ENCODE data around the gene TSNAXIP1. TPM values are rescaled to one million over a fixed set of nuclear protein-coding genes. Genes with fewer than 3 reads are reported as not detected.

The TSNAXIP1 gene
- total and polyA plus RNA-seq, 4 donors = 4.3 to 20.0 (median 13.3) TPM

GRCh38 chr16:67804853-67805542 is 1.7 kb upstream of the TSNAXIP1 start:
- WGBS (ENCODE audit: insufficient coverage) = 90% methylated on average over 4 of the region's 4 CpGs

GRCh38 chr16:67805718-67806427 is 816 bp upstream of the TSNAXIP1 start:
- Histone ChIP-seq H3K4me1 (ENCODE audit: control insufficient read depth, insufficient read depth, low read length) (peaks cover 17% of the 10 kb centered on the region), H3K4me3 (ENCODE audit: low read depth, low read length) (peak overlapping the region; percentile 98), H3K9me3 (ENCODE audit: control insufficient read depth, insufficient read depth, low read length) (no peaks in the 10 kb centered on the region), H3K27me3 (ENCODE audit: control insufficient read depth, insufficient read depth, low read length) (no peaks in the 10 kb centered on the region), H3K27ac (ENCODE audit: low read depth, low read length) (peak overlapping the region; percentile 64), H3K36me3 (ENCODE audit: control insufficient read depth, insufficient read depth, low read length) (peaks cover 25% of the 10 kb centered on the region)
- under 1% methylated on average over 26 of the region's 26 CpGs for WGBS (ENCODE audit: insufficient coverage)
- peak in 2 of 6 donors; percentile 4 to 7 for DNase-seq (ENCODE audit: low read depth in 4 of 6, low spot score in 6 of 6)

More at GRCh38 chr16:67804853-67805542, 1.7 kb upstream of the TSNAXIP1 start:
- H3K27me3 ChIP-seq (ENCODE audit: control insufficient read depth, insufficient read depth, low read length) = no peaks in the 10 kb centered on the region
- no peak overlapping the region for H3K27ac ChIP-seq (ENCODE audit: low read depth, low read length)
- no peaks in the 10 kb centered on the region for H3K9me3 ChIP-seq (ENCODE audit: control insufficient read depth, insufficient read depth, low read length)
- H3K4me1 ChIP-seq (ENCODE audit: control insufficient read depth, insufficient read depth, low read length) = peaks cover 17% of the 10 kb centered on the region
- H3K4me3 ChIP-seq (ENCODE audit: low read depth, low read length) = peak overlapping the region; percentile 98
- peaks cover 34% of the 10 kb centered on the region for H3K36me3 ChIP-seq (ENCODE audit: control insufficient read depth, insufficient read depth, low read length)
- DNase-seq (ENCODE audit: low read depth in 4 of 6, low spot score in 6 of 6) = no peak

GRCh38 chr16:67807148-67807682 is 526 bp downstream of the TSNAXIP1 start:
- Histone ChIP-seq H3K27ac (ENCODE audit: low read depth, low read length) (peak overlapping the region; percentile 81), H3K4me1 (ENCODE audit: control insufficient read depth, insufficient read depth, low read length) (peaks cover 17% of the 10 kb centered on the region), H3K9me3 (ENCODE audit: control insufficient read depth, insufficient read depth, low read length) (no peaks in the 10 kb centered on the region), H3K4me3 (ENCODE audit: low read depth, low read length) (peak overlapping the region; percentile 98), H3K27me3 (ENCODE audit: control insufficient read depth, insufficient read depth, low read length) (no peaks in the 10 kb centered on the region), H3K36me3 (ENCODE audit: control insufficient read depth, insufficient read depth, low read length) (peaks cover 14% of the 10 kb centered on the region)
- 13% methylated on average over 15 of the region's 24 CpGs for WGBS (ENCODE audit: insufficient coverage)
- DNase-seq (ENCODE audit: low read depth in 4 of 6, low spot score in 6 of 6) = no peak

GRCh38 chr16:67811899-67812298 is 5.2 kb downstream of the TSNAXIP1 start:
- no peaks in the 10 kb centered on the region for H3K9me3 ChIP-seq (ENCODE audit: control insufficient read depth, insufficient read depth, low read length)
- no peak overlapping the region for H3K27ac ChIP-seq (ENCODE audit: low read depth, low read length)
- H3K4me3 ChIP-seq (ENCODE audit: low read depth, low read length) = no peak overlapping the region
- H3K36me3 ChIP-seq (ENCODE audit: control insufficient read depth, insufficient read depth, low read length) = no peaks in the 10 kb centered on the region
- no peak for DNase-seq (ENCODE audit: low read depth in 4 of 6, low spot score in 6 of 6)
- 100% methylated on average over 1 of the region's 1 CpG for WGBS (ENCODE audit: insufficient coverage)
- no peaks in the 10 kb centered on the region for H3K27me3 ChIP-seq (ENCODE audit: control insufficient read depth, insufficient read depth, low read length)
- H3K4me1 ChIP-seq (ENCODE audit: control insufficient read depth, insufficient read depth, low read length) = peaks cover 7% of the 10 kb centered on the region

GRCh38 chr16:67814567-67814966 is 7.9 kb downstream of the TSNAXIP1 start:
- 78% methylated on average over 4 of the region's 8 CpGs for WGBS (ENCODE audit: insufficient coverage)

GRCh38 chr16:67820608-67821259 is 14.0 kb downstream of the TSNAXIP1 start:
- WGBS (ENCODE audit: insufficient coverage) = 87% methylated on average over 11 of the region's 11 CpGs
- peaks cover 17% of the 10 kb centered on the region for H3K36me3 ChIP-seq (ENCODE audit: control insufficient read depth, insufficient read depth, low read length)
- no peak for DNase-seq (ENCODE audit: low read depth in 4 of 6, low spot score in 6 of 6)

More at GRCh38 chr16:67814567-67814966, 7.9 kb downstream of the TSNAXIP1 start:
- Histone ChIP-seq H3K27ac (ENCODE audit: low read depth, low read length) (no peak overlapping the region), H3K9me3 (ENCODE audit: control insufficient read depth, insufficient read depth, low read length) (no peaks in the 10 kb centered on the region), H3K4me3 (ENCODE audit: low read depth, low read length) (no peak overlapping the region), H3K4me1 (ENCODE audit: control insufficient read depth, insufficient read depth, low read length) (no peaks in the 10 kb centered on the region), H3K36me3 (ENCODE audit: control insufficient read depth, insufficient read depth, low read length) (no peaks in the 10 kb centered on the region), H3K27me3 (ENCODE audit: control insufficient read depth, insufficient read depth, low read length) (no peaks in the 10 kb centered on the region)
- no peak for DNase-seq (ENCODE audit: low read depth in 4 of 6, low spot score in 6 of 6)

GRCh38 chr16:67822511-67822910 is 15.8 kb downstream of the TSNAXIP1 start:
- Histone ChIP-seq H3K4me3 (ENCODE audit: low read depth, low read length) (no peak overlapping the region), H3K36me3 (ENCODE audit: control insufficient read depth, insufficient read depth, low read length) (peaks cover 33% of the 10 kb centered on the region), H3K27ac (ENCODE audit: low read depth, low read length) (no peak overlapping the region), H3K4me1 (ENCODE audit: control insufficient read depth, insufficient read depth, low read length) (no peaks in the 10 kb centered on the region), H3K27me3 (ENCODE audit: control insufficient read depth, insufficient read depth, low read length) (no peaks in the 10 kb centered on the region), H3K9me3 (ENCODE audit: control insufficient read depth, insufficient read depth, low read length) (no peaks in the 10 kb centered on the region)
- no peak for DNase-seq (ENCODE audit: low read depth in 4 of 6, low spot score in 6 of 6)
- 89% methylated on average over 2 of the region's 2 CpGs for WGBS (ENCODE audit: insufficient coverage)

More at GRCh38 chr16:67820608-67821259, 14.0 kb downstream of the TSNAXIP1 start:
- Histone ChIP-seq H3K4me1 (ENCODE audit: control insufficient read depth, insufficient read depth, low read length) (no peaks in the 10 kb centered on the region), H3K4me3 (ENCODE audit: low read depth, low read length) (no peak overlapping the region), H3K9me3 (ENCODE audit: control insufficient read depth, insufficient read depth, low read length) (no peaks in the 10 kb centered on the region), H3K27me3 (ENCODE audit: control insufficient read depth, insufficient read depth, low read length) (no peaks in the 10 kb centered on the region), H3K27ac (ENCODE audit: low read depth, low read length) (no peak overlapping the region)

GRCh38 chr16:67825119-67825518 is 18.4 kb downstream of the TSNAXIP1 start:
- no peak for DNase-seq (ENCODE audit: low read depth in 4 of 6, low spot score in 6 of 6)
- no peaks in the 10 kb centered on the region for H3K9me3 ChIP-seq (ENCODE audit: control insufficient read depth, insufficient read depth, low read length)
- H3K4me1 ChIP-seq (ENCODE audit: control insufficient read depth, insufficient read depth, low read length) = no peaks in the 10 kb centered on the region
- H3K27ac ChIP-seq (ENCODE audit: low read depth, low read length) = no peak overlapping the region
- 77% methylated on average over 8 of the region's 8 CpGs for WGBS (ENCODE audit: insufficient coverage)
- H3K27me3 ChIP-seq (ENCODE audit: control insufficient read depth, insufficient read depth, low read length) = no peaks in the 10 kb centered on the region
- H3K4me3 ChIP-seq (ENCODE audit: low read depth, low read length) = no peak overlapping the region
- H3K36me3 ChIP-seq (ENCODE audit: control insufficient read depth, insufficient read depth, low read length) = peaks cover 59% of the 10 kb centered on the region

- Histone ChIP-seq H3K36me3 (ENCODE audit: control insufficient read depth, insufficient read depth, low read length) (peaks cover 63% of the 10 kb centered on the region), H3K27ac (ENCODE audit: low read depth, low read length) (no peak overlapping the region), H3K9me3 (ENCODE audit: control insufficient read depth, insufficient read depth, low read length) (no peaks in the 10 kb centered on the region), H3K27me3 (ENCODE audit: control insufficient read depth, insufficient read depth, low read length) (no peaks in the 10 kb centered on the region), H3K4me3 (ENCODE audit: low read depth, low read length) (no peak overlapping the region), H3K4me1 (ENCODE audit: control insufficient read depth, insufficient read depth, low read length) (no peaks in the 10 kb centered on the region)
- DNase-seq (ENCODE audit: low read depth in 4 of 6, low spot score in 6 of 6) = no peak
- WGBS (ENCODE audit: insufficient coverage) = 96% methylated on average over 14 of the region's 14 CpGs
Measured at GRCh38 chr16:67825906-67826305, 19.2 kb downstream of the TSNAXIP1 start.
